Measurements from ENCODE around the gene PJA1. TPM values are rescaled to one million over a fixed set of nuclear protein-coding genes. Genes with fewer than 3 reads are reported as not detected.

Gene PJA1
- 100 to 1,000 TPM in 2 of 4 donors, 10 to 100 TPM in 2; 95.0 to 117 (median 101) TPM for polyA plus RNA-seq (ENCODE audit: insufficient read length in 4 of 4)

- DNase-seq (ENCODE audit: low read depth in 4 of 4, low spot score in 3 of 4): peak in 2 of 4 donors; percentile 40 to 44
These were observed at the start of gene PJA1 for GRCh38 chrX:69165087-69165651. TSS of gene PJA1 (minus strand) at chrX:69165453. CDS start at chrX:69163073, 2,380 bp downstream.

GRCh38 chrX:69214463-69214862, 49.2 kb upstream of the PJA1 start:
- DNase-seq (ENCODE audit: low read depth in 4 of 4, low spot score in 3 of 4): no peak

- no peak for DNase-seq (ENCODE audit: low read depth in 4 of 4, low spot score in 3 of 4)
These were observed 46.4 kb upstream of the PJA1 start for GRCh38 chrX:69211701-69212100.

GRCh38 chrX:69210581-69210980, 45.3 kb upstream of the PJA1 start:
- DNase-seq (ENCODE audit: low read depth in 4 of 4, low spot score in 3 of 4): no peak

GRCh38 chrX:69207216-69207615, 42.0 kb upstream of the PJA1 start:
- peak in 3 of 4 donors; percentile 23 to 46 (median 29) for DNase-seq (ENCODE audit: low read depth in 4 of 4, low spot score in 3 of 4)

- no peak for DNase-seq (ENCODE audit: low read depth in 4 of 4, low spot score in 3 of 4)
These were observed 38.4 kb upstream of the PJA1 start for GRCh38 chrX:69203638-69204037.

GRCh38 chrX:69197690-69198089, 32.4 kb upstream of the PJA1 start:
- no peak for DNase-seq (ENCODE audit: low read depth in 4 of 4, low spot score in 3 of 4)

GRCh38 chrX:69196666-69197065, 31.4 kb upstream of the PJA1 start:
- DNase-seq (ENCODE audit: low read depth in 4 of 4, low spot score in 3 of 4): no peak

- no peak for DNase-seq (ENCODE audit: low read depth in 4 of 4, low spot score in 3 of 4)
These were observed 30.6 kb upstream of the PJA1 start for GRCh38 chrX:69195810-69196209.

GRCh38 chrX:69195192-69195591, 29.9 kb upstream of the PJA1 start:
- peak in 2 of 4 donors; percentile 10 to 33 for DNase-seq (ENCODE audit: low read depth in 4 of 4, low spot score in 3 of 4)

- DNase-seq (ENCODE audit: low read depth in 4 of 4, low spot score in 3 of 4): no peak
These were observed 27.4 kb upstream of the PJA1 start for GRCh38 chrX:69192603-69193002.

- DNase-seq (ENCODE audit: low read depth in 4 of 4, low spot score in 3 of 4): peak in 1 of 4 donors; percentile 43
These were observed 24.5 kb upstream of the PJA1 start for GRCh38 chrX:69189576-69190371.

GRCh38 chrX:69186651-69187050, 21.4 kb upstream of the PJA1 start:
- no peak for DNase-seq (ENCODE audit: low read depth in 4 of 4, low spot score in 3 of 4)

- no peak for DNase-seq (ENCODE audit: low read depth in 4 of 4, low spot score in 3 of 4)
These were observed 20.6 kb upstream of the PJA1 start for GRCh38 chrX:69185886-69186285.

GRCh38 chrX:69185141-69185540, 19.9 kb upstream of the PJA1 start:
- no peak for DNase-seq (ENCODE audit: low read depth in 4 of 4, low spot score in 3 of 4)

GRCh38 chrX:69182818-69183380, 17.6 kb upstream of the PJA1 start:
- DNase-seq (ENCODE audit: low read depth in 4 of 4, low spot score in 3 of 4): no peak

GRCh38 chrX:69179380-69179911, 14.2 kb upstream of the PJA1 start:
- peak in 3 of 4 donors; percentile 41 to 58 (median 46) for DNase-seq (ENCODE audit: low read depth in 4 of 4, low spot score in 3 of 4)

- DNase-seq (ENCODE audit: low read depth in 4 of 4, low spot score in 3 of 4): no peak
These were observed 13.3 kb upstream of the PJA1 start for GRCh38 chrX:69178592-69178991.

- no peak for DNase-seq (ENCODE audit: low read depth in 4 of 4, low spot score in 3 of 4)
These were observed 12.4 kb upstream of the PJA1 start for GRCh38 chrX:69177511-69178162.

- DNase-seq (ENCODE audit: low read depth in 4 of 4, low spot score in 3 of 4): no peak
These were observed 10.8 kb upstream of the PJA1 start for GRCh38 chrX:69176053-69176452.

GRCh38 chrX:69173906-69174305, 8.7 kb upstream of the PJA1 start:
- no peak for DNase-seq (ENCODE audit: low read depth in 4 of 4, low spot score in 3 of 4)

All from right renal pelvis (tissue), 4 donors.